Left kidney (tissue), 2 donors: ENCODE data around the gene GPR37. TPM values are rescaled to one million over a fixed set of nuclear protein-coding genes. Genes with fewer than 3 reads are reported as not detected.

Experiments
- DNase-seq: peaks from one replicate; pipeline ENCODE4 v3.0.0-alpha.2; 2013
- polyA plus RNA-seq: library from polyadenylated mRNA; unstranded; fragments of 120-200 nt; gene quantifications from one replicate; pipeline ENCODE4 v1.2.1, GENCODE V29; 2013; ENCODE audit not compliant: insufficient read length

The GPR37 gene
- polyA plus RNA-seq, 1 donor: 2.0 TPM

DNA sequence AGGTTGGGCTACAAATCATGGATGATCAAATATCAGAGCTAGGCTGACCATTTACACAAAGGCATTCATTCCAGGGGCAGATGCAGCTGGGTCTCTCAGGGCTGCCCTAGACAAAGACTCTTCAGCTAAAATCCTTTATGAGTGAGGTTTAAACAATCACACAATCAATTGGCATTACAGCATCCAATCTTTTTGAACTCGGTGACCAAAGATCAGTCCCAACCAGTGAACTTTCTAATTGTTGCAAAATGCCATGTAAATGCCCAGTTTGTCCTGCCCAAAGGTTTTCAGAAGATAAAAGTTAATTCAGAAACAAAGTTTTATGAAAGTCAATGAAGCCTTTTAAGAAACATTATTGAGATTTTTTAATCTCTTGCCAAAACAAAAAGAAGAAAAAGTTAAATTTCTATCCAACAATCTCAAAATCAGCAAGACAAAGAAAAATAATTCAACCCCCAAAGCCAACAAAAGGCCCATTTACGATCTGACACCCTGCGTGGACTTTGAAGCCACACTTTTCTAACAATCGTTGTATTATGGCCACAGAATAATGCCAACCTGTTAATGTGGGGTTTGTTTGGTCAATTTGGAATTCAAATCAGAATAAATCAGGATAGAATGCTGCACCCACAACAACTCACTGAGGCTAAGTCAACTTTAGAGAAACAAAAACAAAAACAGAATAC is 40.9 kb downstream of the GPR37 start:
- no peak for DNase-seq

DNA sequence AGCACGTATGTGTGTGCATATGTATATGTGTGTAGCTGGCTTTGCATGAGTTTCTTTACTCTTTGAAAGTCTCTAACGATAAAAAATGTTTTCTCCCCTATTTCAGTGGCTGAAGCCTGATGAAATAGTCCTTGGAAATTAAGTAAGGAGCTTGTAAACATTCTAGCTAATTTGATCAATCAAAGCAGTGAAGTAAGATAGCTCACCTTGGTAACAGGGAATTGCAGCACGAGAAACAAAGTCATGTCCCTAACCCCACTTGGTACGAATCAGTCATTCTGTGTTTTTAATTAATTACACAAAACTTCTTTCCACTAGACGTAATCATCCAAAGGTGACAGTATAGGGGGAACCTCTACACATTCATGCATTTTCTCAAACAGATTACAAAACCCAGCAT is 41.5 kb downstream of the GPR37 start:
- no peak for DNase-seq

DNA sequence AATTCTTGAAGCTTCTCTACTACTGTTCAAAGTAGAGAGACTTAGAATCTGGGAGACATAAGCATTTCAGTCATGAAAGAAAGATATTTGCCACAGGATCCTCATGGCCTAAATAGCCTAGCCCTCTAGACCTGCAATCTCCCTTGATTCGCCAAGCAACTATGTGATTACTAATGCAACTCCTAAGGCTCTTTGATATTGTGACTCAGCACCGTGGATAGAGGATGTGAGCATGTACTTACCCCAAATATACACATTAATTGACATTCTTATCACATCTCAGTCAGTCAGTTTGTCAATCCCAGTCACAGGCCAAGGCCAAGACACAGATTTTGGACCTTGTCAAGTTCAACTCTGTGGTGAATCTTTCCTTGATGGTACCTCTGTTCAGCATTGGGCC is 42.6 kb downstream of the GPR37 start:
- DNase-seq: no peak

DNA sequence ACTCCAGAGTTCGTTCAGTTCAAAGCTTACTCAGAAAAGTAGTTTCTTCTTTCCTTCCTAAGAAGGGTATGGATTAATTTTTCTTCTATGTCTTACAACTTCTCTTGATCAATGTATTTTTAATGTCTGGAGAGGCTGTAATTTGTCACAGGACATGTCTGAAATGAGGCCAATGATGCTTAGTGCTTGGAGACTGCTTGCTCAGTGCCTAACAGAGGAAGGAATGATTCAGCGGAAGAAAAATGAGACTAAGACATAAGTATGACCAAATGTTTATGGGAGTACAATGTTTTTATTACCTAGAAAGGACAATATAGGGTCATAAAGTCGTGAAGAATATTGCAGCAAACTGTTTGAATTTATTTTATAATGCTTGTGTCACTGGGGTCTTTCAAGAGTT is 43.3 kb downstream of the GPR37 start:
- DNase-seq: no peak

DNA sequence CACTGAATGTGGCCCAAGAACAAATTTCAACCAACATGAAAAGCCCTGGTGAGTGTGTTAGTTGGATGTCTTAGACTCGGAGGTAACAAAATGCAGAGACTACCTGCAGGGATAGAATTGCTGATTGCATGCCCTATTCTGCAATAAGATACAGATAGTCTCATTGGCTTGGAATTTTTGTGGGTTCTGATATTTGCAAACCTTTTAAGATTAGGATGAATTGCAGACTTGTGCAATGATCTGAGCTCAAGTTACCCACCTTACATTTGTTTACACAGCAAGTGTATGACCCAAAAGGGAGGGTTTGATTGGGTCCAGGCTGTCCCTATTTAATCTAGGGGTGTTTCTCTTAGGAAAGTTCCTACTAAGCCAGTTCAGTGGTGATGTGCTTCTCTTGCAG is 45.4 kb downstream of the GPR37 start:
- DNase-seq: no peak

DNA sequence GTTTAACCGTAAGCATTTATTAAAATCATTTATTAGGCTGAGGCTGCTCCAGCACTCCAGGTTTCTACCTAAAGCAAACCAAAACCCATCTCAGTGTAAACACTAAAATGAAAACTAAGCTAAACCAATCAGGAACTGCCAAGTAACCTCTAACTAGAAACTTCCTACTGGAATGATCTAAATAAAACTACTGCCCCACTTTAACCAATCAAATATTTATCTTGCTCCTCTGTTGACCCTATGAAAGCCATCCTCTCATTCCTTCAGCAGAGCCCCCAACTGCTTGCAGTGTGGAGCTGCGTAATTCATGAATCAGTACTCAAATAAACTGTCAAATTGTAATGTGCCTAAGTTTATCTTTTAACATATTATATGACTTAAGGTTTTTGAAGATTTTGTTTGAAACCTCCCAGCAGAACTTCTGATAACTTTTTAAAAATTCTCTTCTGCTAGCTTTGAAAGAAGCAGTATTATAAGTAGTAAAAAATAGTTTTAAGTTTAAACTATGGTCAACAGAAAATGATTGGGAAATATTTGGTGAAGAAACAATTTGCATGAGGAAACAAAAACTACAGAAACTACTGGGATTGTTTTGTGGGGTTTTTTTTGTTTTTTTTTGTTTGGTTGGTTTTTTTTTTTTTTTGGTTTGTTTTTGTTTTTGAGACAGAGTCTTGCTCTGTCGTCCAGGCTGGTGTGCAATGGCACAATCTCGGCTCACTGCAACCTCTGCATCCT is 47.4 kb downstream of the GPR37 start:
- DNase-seq: no peak

DNA sequence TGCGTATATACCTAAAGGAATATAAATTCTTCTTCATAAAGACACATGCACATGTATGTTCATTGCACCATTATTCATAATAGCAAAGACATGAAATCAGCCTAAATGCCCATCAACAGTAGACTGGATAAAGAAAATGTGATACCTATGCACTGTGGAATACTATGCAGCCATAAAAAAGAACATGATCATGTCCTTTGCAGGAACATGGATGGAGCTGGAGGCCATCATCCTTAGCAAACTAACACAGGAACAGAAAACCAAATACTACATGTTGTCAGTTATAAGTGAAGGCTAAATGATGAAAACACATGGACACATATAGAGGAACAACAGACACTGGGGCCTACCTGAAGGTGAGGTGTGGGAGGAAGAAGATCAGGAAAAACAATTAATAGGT is 48.7 kb downstream of the GPR37 start:
- DNase-seq: no peak

DNA sequence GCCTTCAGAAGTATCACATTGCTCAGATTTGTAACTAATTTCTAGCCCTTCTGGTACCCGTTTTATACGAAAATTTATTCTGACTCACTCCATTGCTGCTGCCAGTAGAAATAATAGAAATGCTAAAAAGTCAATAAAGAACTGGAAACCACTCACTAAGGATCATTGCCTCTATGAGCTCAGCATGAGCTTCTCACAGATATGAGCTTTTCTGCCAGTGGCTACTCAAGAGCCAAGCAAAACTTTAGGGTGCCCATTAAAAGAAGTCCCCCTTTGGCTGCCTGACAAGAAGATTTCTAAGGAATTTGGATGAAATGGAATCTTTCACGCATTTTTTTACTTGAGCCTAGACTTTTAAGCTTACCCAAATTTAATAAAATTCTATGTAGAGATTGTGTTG is 52.5 kb downstream of the GPR37 start:
- DNase-seq: no peak

DNA sequence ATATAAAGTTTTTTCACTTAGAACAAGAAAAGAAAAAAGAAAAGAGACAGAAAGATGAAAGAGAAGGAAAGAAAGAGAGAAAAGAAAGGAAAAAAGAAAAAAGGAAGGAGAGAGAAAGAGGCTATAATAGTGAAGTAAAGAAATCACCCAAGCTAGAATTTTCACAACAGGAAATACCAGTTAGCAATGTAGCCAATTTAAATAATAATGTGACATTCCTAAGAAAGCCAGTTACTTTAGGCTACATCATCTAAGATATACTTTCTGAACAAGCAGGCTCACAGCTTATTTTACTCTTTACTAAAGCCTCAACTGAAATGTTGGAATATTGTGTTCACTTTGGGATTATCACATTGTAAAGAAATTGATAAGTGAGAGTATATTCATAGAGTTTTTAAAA is 53.6 kb downstream of the GPR37 start:
- DNase-seq: no peak

DNA sequence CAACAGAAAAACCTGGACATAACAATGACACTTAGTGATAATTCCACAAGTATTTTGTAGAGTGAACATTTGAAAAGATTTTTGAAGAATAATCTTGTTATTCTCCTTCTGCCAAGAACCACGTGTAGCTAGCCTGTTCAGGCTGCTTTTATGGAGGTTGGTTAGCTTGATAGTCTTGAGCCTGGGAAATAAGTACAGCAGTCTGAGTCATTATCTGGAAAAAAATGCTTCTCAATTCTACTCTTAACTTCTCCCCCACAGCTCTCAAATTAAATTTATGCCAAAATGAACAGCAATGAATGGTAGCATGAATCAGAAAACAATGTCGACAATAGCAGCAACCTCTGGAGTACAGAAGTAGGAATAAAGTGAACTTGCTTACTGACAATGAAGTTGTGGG is 63.2 kb downstream of the GPR37 start:
- no peak for DNase-seq

DNA sequence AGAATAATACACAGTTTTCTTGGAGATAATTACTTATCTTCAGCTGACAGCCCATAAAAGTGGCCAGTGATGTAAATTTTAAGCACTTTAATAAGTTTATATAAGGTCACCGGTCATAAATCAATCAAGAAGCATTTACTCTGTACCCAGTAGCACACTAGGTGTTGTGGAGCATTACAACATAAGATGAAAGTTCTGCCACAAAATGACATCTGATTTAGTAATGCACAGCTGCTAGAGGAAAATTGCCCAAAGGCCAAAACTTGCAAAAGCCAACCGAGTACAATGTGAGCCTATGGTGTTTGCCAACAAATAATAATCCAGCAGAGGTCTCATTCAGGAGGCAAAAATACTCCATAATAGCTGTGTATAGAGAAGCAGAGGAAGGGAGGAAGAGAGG is 63.6 kb downstream of the GPR37 start:
- no peak for DNase-seq

DNA sequence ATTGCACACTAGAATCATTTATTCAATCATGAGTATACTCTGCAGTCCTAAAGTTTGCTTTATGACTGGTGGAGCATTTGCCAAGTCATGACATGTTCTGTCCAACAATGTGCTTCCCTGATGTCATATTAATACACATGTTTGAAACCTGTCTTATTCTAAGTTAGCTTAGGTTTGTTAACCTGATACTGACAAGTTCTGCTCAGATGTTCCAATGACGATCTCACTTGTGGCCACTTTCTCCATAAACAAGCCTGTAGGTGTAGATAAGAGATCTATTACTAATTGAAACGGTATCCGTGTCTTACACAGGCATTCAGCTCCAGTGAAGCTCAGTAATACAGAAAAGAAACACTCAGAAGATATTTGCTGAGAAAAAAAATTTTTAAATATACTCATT is 64.9 kb downstream of the GPR37 start:
- DNase-seq: no peak

DNA sequence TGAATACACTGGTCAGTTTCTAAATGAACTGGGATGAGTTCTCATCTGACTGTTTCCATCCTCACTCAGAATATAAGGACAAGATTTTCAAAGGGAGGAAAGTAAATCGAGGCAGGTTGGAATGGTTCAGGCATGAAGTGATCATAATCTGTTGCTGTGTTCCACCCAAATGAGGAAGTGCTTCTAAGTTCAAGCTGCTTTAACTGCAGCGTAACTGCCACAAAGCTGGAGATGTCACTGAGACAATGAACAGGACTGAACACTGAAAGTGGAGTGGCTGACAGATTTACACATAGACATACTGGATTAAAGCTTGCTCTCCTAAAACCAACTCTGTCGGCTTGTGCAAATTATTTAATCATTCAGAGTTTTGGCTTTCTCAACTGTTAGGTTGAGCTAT is 66.6 kb downstream of the GPR37 start:
- DNase-seq: no peak

DNA sequence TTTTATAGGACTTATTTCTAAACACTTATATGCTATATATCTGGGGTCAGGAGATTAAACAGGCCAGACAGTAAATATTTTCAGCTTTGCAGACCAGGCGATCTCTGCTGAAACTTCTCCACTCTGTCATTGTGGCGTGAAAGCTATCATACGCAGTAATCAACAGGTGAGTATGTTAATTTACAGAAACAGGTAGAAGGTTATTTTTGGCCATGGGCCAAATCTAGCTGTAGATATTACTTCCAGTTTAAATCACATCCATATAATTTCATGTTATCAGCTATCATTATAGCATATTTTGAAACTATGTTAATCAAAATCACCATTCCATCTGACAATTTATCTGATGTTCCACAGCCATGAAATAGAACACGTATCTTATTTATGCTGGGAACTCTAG is 67.8 kb downstream of the GPR37 start:
- DNase-seq: no peak

Other genes starting within 250 kb of the GPR37 start
- 50.4 TPM for gene POT1, start 164.0 kb upstream of the GPR37 start, polyA plus RNA-seq